ENCODE data around the gene EFNA5.

Gene EFNA5

DNA sequence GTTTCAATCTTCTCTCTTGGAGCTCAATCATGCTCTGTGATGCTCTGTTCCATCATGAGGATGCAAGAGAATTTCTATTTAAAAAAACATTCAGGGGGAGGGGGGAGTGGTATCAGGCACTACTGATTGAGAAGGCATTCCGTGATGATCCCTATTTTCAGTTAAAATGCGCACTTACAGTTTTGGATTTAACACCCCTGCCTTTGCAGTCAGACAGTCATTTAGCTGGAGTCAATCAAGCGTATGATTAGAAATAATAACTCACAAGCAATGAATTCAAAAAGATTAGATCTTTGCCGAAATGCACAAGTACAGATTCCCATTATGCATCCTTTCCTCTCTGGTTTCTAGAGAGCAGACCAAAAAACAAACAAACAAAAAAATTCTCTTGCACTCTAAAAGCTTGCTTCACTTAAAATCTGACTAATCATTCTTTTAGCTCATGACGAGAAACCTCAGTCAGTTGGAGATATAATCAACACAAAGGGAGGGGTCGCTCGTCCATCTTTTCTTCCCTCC, 55.4 kb downstream of the EFNA5 start:
- H3K4me3 ChIP-seq (IDR thresholded peaks at IDR 0.05; ENCODE audit: insufficient read depth, low read depth, low read length), result no peak overlapping the region
- TF ChIP-seq, protein P1, sequence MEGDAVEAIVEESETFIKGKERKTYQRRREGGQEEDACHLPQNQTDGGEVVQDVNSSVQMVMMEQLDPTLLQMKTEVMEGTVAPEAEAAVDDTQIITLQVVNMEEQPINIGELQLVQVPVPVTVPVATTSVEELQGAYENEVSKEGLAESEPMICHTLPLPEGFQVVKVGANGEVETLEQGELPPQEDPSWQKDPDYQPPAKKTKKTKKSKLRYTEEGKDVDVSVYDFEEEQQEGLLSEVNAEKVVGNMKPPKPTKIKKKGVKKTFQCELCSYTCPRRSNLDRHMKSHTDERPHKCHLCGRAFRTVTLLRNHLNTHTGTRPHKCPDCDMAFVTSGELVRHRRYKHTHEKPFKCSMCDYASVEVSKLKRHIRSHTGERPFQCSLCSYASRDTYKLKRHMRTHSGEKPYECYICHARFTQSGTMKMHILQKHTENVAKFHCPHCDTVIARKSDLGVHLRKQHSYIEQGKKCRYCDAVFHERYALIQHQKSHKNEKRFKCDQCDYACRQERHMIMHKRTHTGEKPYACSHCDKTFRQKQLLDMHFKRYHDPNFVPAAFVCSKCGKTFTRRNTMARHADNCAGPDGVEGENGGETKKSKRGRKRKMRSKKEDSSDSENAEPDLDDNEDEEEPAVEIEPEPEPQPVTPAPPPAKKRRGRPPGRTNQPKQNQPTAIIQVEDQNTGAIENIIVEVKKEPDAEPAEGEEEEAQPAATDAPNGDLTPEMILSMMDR (conservative IDR thresholded peaks at IDR 0.05; ENCODE audit: low read depth, low read length), result no peak
- no peaks in the 10 kb centered on the region for H3K27me3 ChIP-seq (ENCODE audit: insufficient read depth, low read depth)
- H3K27ac ChIP-seq, result no peak overlapping the region
- H3K36me3 ChIP-seq (ENCODE audit: insufficient read depth), result no peaks in the 10 kb centered on the region
- H3K9ac ChIP-seq, result no peak overlapping the region
- H3K79me2 ChIP-seq (ENCODE audit: insufficient read depth, low read depth), result no peaks in the 10 kb centered on the region
- no peaks in the 10 kb centered on the region for H3K4me1 ChIP-seq (ENCODE audit: low read depth, poor library complexity, severe bottlenecking)
- H3K4me2 ChIP-seq, result no peak overlapping the region
- no peak overlapping the region for H2AFZ ChIP-seq (ENCODE audit: low read depth)
- H4K20me1 ChIP-seq (ENCODE audit: insufficient read depth), result no peaks in the 10 kb centered on the region

DNA sequence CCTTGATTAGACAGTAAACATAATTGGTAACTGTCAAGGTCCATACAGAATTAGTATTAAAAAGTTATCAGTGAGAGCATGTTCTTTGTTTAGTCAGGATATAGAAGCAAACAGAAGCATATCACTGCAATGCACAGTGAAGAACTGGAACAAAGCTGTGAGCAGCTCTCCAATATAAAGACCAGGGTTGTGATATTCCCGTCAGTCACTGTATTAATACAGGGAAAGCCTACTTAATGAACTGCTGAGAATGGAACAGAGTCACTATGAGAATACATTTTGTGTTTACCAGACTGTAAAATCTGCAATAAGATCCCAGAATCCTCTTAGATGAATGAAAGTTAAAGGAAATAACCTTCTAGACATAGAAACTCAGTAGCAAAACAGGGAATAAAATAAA, 58.2 kb downstream of the EFNA5 start:
- Histone ChIP-seq H3K79me2 (ENCODE audit: insufficient read depth, low read depth) (no peaks in the 10 kb centered on the region), H4K20me1 (ENCODE audit: insufficient read depth) (no peaks in the 10 kb centered on the region), H3K27ac (no peak overlapping the region), H3K36me3 (ENCODE audit: insufficient read depth) (no peaks in the 10 kb centered on the region), H3K4me1 (ENCODE audit: low read depth, poor library complexity, severe bottlenecking) (no peaks in the 10 kb centered on the region), H3K9ac (no peak overlapping the region), H2AFZ (ENCODE audit: low read depth) (no peak overlapping the region), H3K4me3 (IDR thresholded peaks at IDR 0.05; ENCODE audit: insufficient read depth, low read depth, low read length) (no peak overlapping the region), H3K4me2 (no peak overlapping the region), H3K27me3 (ENCODE audit: insufficient read depth, low read depth) (no peaks in the 10 kb centered on the region)
- TF ChIP-seq, protein P1 (conservative IDR thresholded peaks at IDR 0.05; ENCODE audit: low read depth, low read length), result no peak

DNA sequence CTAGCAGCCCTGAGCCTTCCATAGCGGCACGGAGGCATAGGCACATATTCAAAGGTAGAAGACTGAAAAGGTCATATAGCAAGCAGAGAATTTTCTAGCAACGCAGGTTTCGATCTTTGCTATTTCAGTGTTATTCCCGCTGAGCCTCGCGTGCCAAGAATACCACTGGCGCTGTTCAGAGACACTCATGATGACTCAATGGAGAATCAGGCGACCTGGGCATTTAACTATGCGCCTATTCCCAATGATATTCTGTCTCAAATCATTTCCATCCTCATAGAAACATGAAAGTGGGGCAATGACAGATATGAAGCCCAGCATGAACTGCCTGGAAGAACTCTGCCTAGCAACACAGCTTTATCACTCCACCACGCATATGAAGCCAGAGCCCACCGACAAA, 59.9 kb downstream of the EFNA5 start:
- Histone ChIP-seq H3K4me1 (ENCODE audit: low read depth, poor library complexity, severe bottlenecking) (no peaks in the 10 kb centered on the region), H3K27me3 (ENCODE audit: insufficient read depth, low read depth) (no peaks in the 10 kb centered on the region), H3K27ac (no peak overlapping the region), H4K20me1 (ENCODE audit: insufficient read depth) (no peaks in the 10 kb centered on the region), H3K36me3 (ENCODE audit: insufficient read depth) (no peaks in the 10 kb centered on the region), H2AFZ (ENCODE audit: low read depth) (no peak overlapping the region), H3K4me2 (no peak overlapping the region), H3K79me2 (ENCODE audit: insufficient read depth, low read depth) (no peaks in the 10 kb centered on the region), H3K9ac (no peak overlapping the region), H3K4me3 (IDR thresholded peaks at IDR 0.05; ENCODE audit: insufficient read depth, low read depth, low read length) (no peak overlapping the region)
- TF ChIP-seq, protein P1 (conservative IDR thresholded peaks at IDR 0.05; ENCODE audit: low read depth, low read length), result no peak

DNA sequence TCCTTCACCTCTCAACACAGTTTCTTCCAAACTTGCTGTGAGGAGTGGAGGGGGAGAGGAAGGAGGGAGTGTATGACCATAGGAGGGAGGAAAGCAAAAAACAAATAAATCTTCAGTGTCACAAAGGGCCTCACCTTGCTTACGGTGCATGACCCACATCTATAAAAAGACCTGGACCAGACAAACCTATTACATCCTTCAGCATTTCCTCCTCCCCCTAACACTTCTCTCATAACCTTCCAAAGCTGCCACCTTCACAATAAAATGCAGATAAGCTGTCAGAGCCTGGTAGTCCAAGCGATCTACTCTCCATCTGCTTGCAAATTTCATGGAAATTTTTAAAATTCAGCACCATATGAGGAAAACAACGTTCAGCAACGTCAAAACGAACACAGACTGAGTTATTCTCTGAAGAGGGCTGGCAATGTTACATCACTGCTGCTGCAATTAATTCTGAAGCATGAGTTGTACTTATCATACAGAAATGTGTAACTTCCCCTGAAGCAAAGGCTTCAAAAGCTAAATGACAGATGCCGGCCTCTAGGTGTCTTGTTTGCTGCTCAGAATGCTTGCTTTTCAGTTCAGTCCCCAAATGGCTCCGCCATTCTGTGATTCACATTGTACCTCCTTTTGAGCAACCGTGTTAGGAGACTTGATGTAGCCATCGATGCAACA, 62.9 kb downstream of the EFNA5 start:
- Histone ChIP-seq H3K9ac (no peak overlapping the region), H3K36me3 (ENCODE audit: insufficient read depth) (no peaks in the 10 kb centered on the region), H3K4me2 (no peak overlapping the region), H3K4me1 (ENCODE audit: low read depth, poor library complexity, severe bottlenecking) (no peaks in the 10 kb centered on the region), H3K27ac (no peak overlapping the region), H3K4me3 (IDR thresholded peaks at IDR 0.05; ENCODE audit: insufficient read depth, low read depth, low read length) (no peak overlapping the region), H2AFZ (ENCODE audit: low read depth) (no peak overlapping the region), H3K79me2 (ENCODE audit: insufficient read depth, low read depth) (no peaks in the 10 kb centered on the region), H3K27me3 (ENCODE audit: insufficient read depth, low read depth) (no peaks in the 10 kb centered on the region), H4K20me1 (ENCODE audit: insufficient read depth) (no peaks in the 10 kb centered on the region)
- TF ChIP-seq, protein P1 (conservative IDR thresholded peaks at IDR 0.05; ENCODE audit: low read depth, low read length), result no peak
